Neuron (in vitro differentiated cells): ENCODE results near the gene MRPL18.

Experiments
- H2AFZ ChIP-seq: one replicate; pipeline ENCODE4 v1.6.1; 2013; ENCODE audit warnings: low read depth, mild to moderate bottlenecking, inconsistent platforms, low read length, moderate library complexity
- H3K27me3 ChIP-seq: one replicate; pipeline ENCODE4 v1.6.1; 2013; ENCODE audit warnings: low read length; ENCODE audit not compliant: insufficient read depth
- H3K36me3 ChIP-seq: one replicate; pipeline ENCODE4 v1.6.1; 2013; ENCODE audit warnings: low read length; ENCODE audit not compliant: insufficient read depth
- H3K4me1 ChIP-seq: one replicate; pipeline ENCODE4 v1.6.1; 2013; ENCODE audit warnings: low read length; ENCODE audit not compliant: insufficient read depth
- H3K4me3 ChIP-seq: 2 replicates; pipeline ENCODE4 v1.5.1; 2013; ENCODE audit warnings: mild to moderate bottlenecking, low read length, moderate library complexity
- H3K9me3 ChIP-seq: one replicate; pipeline ENCODE4 v1.6.1; 2013; ENCODE audit warnings: low read length

Gene MRPL18

DNA sequence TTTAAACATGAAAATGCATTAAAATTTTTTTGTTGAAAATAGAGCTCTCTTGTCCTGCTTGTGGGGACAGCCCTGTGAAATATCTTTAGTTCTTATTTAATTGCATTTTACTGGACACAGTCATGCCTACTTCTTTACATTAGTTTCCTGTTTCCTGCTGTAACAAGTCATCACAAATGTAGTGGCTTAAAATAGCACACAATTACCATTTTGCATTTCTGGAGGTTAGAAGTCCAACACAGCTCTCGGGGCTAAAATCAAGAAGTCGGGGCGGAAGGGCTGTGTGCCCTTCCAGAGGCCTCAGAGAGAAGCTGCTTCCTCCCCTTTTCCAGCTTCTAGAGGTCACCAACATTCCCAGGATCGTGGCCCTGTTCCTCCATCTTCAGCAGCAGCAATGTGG lies 39.3 kb downstream of the MRPL18 start:
- no peaks in the 10 kb centered on the region for H3K36me3 ChIP-seq
- H3K4me3 ChIP-seq = no peak overlapping the region
- H2AFZ ChIP-seq = no peak overlapping the region

DNA sequence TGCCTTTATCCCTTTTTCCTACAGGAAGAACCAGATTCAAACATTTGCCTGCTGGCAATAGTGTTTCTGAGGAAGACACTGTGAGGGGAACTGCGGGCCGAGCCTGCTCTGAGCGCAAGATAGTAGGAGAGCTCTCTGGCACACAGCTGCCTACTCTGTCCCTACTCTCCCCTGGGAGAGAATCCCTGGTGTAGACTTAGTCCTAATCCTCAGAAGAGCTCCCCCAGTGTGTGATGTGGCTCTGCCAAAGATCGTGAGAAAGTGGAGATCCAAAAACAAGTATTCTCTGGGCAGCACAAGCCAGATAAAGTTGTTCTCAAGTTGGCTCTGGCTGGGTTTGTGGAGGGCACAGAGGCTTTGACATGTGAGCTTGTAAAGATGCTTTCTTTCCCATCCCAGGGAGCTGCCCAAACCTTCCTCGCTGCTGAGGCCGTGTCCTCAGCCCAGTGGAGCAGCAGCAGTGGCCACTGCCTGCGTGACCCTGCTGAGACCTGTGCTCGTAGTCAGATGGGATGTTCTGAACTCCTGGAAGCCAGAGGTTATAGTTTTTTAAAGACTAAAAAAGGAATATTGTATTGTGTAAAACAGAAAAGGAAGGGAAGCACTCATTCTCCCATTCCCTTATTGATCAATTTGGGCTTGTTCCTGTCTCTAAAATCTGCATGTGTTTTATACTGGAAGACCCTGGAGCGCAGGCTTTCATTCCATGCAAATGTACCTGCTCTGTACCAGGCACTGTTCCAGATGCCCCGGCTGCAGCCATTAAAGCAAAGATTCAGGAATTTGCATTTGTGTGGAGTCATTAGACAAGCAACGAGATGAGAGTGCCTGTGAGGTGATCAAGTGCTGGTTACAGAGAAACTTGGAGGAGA lies 40.5 kb downstream of the MRPL18 start:
- H3K9me3 ChIP-seq = no peaks in the 10 kb centered on the region
- H2AFZ ChIP-seq = no peak overlapping the region
- H3K27me3 ChIP-seq = peaks cover 2% of the 10 kb centered on the region
- H3K4me3 ChIP-seq = no peak overlapping the region
- H3K36me3 ChIP-seq = no peaks in the 10 kb centered on the region
- no peaks in the 10 kb centered on the region for H3K4me1 ChIP-seq

More for the DNA sequence above, 39.3 kb downstream of the MRPL18 start:
- Histone ChIP-seq H3K4me1 (no peaks in the 10 kb centered on the region), H3K9me3 (no peaks in the 10 kb centered on the region), H3K27me3 (no peaks in the 10 kb centered on the region)

DNA sequence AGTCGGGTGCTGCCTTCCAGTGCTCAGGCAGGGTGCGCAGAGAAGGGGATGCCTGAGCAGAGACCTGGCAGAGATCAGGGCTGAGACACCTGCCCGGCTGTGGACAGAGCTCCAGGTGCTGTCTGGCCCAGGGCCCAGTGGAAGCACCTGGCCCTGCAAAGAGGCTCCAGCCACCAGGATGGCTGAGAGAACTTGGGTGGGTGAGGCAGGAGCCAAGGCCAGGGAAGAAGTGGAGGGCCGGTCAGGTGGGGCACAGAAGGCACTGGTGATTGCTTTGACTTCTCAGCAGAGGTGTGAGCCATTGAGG lies 41.1 kb downstream of the MRPL18 start:
- H3K9me3 ChIP-seq = no peaks in the 10 kb centered on the region
- no peaks in the 10 kb centered on the region for H3K4me1 ChIP-seq
- H3K27me3 ChIP-seq = peaks cover 4% of the 10 kb centered on the region

DNA sequence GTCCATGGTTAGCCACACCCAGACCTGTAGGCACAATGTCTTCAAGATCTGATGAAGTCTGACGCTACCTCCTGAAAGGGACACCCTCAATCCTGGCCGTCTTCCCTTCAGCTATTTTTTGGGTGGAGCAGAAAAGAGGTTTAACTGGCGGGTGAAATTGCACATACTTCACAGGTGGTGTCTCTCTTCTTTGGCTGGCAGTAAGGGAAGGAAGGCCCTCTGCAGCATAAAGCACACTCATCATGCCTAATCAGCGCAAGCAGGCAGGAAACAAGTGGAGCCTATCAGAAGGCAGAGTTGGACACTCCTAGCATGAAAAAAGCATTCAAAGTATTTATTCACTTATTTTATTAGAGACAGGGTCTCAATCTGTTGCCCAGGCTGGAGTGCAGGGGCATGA lies 42.7 kb downstream of the MRPL18 start:
- Histone ChIP-seq H3K36me3 (no peaks in the 10 kb centered on the region), H3K9me3 (no peaks in the 10 kb centered on the region), H2AFZ (no peak overlapping the region), H3K4me3 (no peak overlapping the region), H3K27me3 (peaks cover 4% of the 10 kb centered on the region), H3K4me1 (no peaks in the 10 kb centered on the region)

More for the DNA sequence above, 41.1 kb downstream of the MRPL18 start:
- Histone ChIP-seq H2AFZ (no peak overlapping the region), H3K4me3 (no peak overlapping the region), H3K36me3 (no peaks in the 10 kb centered on the region)

DNA sequence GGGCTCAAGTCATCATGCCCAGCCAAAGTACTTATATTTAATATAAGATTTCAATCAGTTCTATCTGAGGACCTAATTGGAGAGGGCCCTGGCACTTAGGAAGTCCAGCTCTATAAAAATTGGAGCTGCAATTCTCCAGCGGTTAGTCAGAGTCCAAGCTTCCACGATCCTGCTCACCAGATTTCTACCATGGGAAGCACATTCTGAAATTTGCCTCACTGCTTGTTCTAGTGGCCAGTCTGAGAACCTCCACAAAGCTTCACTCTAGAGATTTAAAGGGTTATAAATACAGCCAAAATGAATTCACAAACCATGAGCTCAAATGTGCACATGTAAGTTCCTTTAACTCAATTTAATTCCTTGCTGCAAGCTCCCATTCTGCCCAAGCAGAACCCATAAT lies 43.3 kb downstream of the MRPL18 start:
- Histone ChIP-seq H2AFZ (no peak overlapping the region), H3K27me3 (peaks cover 4% of the 10 kb centered on the region), H3K4me1 (no peaks in the 10 kb centered on the region), H3K36me3 (no peaks in the 10 kb centered on the region), H3K4me3 (no peak overlapping the region), H3K9me3 (no peaks in the 10 kb centered on the region)

DNA sequence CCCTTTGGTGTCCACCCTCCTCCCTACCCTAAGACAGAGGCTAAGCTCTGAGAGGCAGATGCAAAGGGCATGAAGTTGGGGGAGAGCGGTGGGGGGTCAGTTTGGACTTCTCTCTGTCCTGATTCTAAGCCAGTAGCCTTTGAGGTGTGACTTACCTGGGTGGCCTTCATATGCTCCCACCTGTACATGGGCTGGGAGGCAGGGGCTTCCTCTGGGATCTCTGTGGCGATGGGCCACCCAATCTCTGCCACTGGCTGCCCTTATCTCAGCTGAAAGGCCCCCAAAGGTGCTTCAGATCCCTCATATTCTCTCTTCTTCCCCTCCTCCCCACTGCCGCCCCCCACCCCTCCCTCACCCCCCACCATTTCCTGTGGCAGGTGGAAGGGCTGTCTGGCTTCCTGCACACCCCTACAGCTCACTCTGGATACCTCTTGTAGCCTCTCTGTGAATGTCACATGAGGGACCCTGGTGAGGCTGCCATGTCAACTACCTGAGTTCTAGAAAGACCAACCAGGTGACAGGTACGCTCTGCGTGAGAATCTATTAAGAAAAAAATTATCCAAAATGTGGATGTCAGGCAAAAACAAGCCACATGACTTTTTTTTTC lies 43.8 kb downstream of the MRPL18 start:
- H3K9me3 ChIP-seq = no peaks in the 10 kb centered on the region
- no peak overlapping the region for H3K4me3 ChIP-seq
- H3K36me3 ChIP-seq = no peaks in the 10 kb centered on the region
- H2AFZ ChIP-seq = no peak overlapping the region
- H3K27me3 ChIP-seq = peaks cover 4% of the 10 kb centered on the region
- H3K4me1 ChIP-seq = no peaks in the 10 kb centered on the region

DNA sequence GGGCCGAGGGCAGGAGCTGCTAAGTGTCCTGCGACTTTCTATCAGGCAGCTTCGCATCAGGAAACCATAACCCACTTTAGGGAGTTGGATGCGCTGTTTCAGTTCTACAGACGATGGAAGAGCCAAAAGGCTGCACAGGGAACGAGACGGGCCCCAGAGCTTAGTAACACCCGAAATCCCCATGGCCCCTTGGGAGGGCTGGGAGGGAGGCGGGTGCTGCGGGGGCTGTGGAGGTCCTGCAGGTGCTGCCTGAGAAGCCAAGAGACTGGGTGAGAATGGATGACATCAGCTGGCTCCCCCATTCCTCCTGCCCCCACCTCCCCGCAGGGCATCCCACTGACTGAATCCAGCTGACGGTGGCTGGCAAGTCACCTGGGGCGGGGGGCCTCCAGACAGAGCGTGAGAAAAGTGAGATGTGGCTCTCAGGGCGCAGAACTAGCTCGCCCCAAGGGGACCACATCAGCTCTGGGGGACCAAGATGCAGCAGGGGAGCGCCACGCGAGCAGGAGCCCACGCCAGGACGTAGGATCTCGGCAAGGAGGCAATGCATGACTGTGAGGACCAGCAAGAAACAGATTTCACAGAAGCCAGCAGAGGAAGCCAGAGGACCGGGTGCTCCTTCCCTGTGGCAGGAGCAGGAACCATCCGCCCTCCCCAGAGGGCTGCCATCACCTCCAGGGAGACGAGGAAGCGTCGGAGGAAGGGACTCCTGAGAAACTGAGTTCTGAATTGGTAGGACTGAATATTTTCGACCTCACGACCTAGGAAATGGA lies 46.6 kb downstream of the MRPL18 start:
- H3K27me3 ChIP-seq = peaks cover 4% of the 10 kb centered on the region
- H3K4me1 ChIP-seq = no peaks in the 10 kb centered on the region
- no peaks in the 10 kb centered on the region for H3K9me3 ChIP-seq
- H2AFZ ChIP-seq = no peak overlapping the region
- H3K36me3 ChIP-seq = no peaks in the 10 kb centered on the region
- no peak overlapping the region for H3K4me3 ChIP-seq

DNA sequence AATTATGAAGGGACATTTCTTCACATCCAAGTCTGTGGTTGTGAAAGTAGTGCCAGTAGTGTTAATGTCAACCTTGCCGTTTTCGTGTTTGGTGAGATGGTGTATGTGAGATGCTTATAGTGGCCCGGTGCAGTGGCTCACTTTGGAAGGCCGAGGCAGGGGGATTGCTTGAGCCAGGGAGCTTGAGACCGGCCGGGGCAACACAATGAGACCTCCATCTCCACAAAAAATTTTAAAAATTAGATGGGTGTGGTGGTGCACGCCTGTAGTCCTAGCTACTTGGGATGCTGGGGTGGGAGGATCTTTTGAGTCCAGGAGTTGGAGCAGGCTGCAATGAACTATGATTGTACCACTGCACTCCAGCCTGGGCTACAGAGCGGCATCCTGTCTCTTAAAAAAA lies 47.2 kb downstream of the MRPL18 start:
- Histone ChIP-seq H3K9me3 (no peaks in the 10 kb centered on the region), H3K4me1 (no peaks in the 10 kb centered on the region), H3K4me3 (no peak overlapping the region), H3K36me3 (no peaks in the 10 kb centered on the region), H3K27me3 (peaks cover 4% of the 10 kb centered on the region), H2AFZ (no peak overlapping the region)

DNA sequence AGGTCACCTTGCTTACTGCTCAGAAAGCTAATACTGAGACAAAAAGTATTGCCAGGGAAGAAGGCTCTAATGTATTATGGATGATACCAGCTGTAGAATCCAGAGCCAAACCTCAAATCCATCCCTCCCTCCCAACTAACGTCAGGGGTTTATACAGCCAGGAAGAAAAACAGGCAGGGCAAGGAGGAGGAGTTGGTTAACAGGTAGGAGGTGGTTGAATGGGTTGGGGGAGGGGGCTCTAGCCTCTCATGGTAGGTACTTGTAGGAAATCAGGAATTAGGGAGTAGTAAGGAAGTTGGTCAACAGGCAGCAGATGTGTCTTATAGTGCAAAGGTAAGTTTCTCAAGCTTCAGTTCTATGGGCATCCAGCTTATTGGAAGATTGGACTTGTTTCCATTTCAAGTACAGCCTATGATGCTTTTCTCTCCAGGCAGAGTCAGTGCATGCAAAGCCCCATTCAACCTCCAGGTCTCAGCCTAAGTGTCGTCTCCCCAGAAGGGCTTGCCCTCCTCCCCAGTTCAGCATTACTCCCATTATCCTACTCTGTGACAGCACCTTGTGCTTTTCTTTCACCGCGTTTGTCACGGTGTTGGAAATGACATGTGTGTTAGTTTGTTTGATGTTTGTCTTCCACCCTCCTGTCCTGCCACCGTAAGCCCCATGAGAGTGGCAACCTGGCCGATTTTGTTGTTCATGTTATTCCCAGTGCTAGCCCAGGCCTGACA lies 47.9 kb downstream of the MRPL18 start:
- H3K27me3 ChIP-seq = peaks cover 4% of the 10 kb centered on the region
- H3K4me1 ChIP-seq = no peaks in the 10 kb centered on the region
- H3K4me3 ChIP-seq = no peak overlapping the region
- H3K9me3 ChIP-seq = no peaks in the 10 kb centered on the region
- H3K36me3 ChIP-seq = no peaks in the 10 kb centered on the region
- H2AFZ ChIP-seq = no peak overlapping the region

DNA sequence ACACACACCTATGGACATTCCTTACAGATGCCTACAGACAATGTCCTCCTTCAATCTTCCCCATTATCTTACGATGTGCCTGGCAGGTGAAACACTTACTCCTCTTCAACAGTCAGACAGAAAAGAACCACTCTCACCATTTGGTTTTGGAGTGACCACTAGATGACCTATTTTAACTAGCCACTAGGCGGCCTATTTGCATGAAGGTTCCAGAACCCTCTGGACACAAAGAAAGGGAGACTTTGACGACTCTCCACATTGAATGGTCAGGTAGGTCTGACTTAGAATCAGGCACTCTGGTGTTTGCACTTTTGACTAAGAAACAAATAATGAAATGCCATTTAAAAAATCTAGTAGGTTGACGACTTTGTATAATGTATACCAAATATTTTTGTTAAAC lies 51.8 kb downstream of the MRPL18 start:
- no peaks in the 10 kb centered on the region for H3K9me3 ChIP-seq
- no peak overlapping the region for H2AFZ ChIP-seq
- H3K4me1 ChIP-seq = no peaks in the 10 kb centered on the region
- no peak overlapping the region for H3K4me3 ChIP-seq
- H3K27me3 ChIP-seq = no peaks in the 10 kb centered on the region
- H3K36me3 ChIP-seq = no peaks in the 10 kb centered on the region

DNA sequence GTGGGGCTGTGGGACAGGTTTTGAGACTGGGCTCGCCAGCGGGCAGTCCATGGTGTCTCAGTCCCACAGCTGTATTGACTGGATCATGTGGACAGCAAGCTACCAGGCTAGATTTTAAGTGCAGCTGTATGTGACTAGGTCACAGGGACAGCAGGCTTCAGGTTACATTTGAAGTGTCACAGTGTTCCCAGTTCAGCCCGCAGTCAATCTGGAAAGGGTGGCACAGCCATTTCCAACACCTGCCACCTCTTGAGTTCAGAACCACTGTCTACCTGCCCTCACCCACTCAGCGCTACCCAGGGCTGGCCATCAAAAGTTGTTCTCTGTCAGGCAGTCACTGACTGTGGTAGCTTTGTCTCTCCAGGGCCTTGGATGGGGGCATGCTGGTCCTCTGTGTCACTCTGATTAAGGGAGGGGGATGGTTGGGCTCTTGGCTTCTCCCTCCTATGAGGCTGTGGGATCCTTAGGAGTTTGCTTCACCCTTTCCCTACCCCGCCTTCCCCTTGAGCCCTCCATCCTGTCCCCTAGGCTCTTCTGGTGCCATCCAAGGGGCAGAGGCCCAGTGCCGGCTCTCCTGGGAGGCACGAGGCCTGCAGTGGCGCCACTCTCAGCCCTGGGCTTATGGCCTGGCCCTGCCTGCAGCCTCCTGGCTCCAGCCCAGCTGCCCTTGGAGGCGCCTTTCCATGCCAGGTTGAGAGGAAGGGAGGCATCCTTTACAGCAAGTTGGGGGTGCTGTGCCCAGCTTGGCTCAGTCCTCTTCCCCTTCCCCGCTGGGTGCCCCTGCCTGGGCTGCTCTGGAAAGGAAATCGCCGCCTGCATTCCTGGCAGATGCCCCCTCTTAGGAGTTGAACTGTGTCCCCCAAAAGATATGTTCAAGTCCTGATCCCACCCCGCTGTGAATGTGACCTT lies 54.7 kb downstream of the MRPL18 start:
- no peaks in the 10 kb centered on the region for H3K4me1 ChIP-seq
- H2AFZ ChIP-seq = no peak overlapping the region
- H3K9me3 ChIP-seq = no peaks in the 10 kb centered on the region
- no peaks in the 10 kb centered on the region for H3K36me3 ChIP-seq
- no peaks in the 10 kb centered on the region for H3K27me3 ChIP-seq
- H3K4me3 ChIP-seq = no peak overlapping the region
